OCI-LY7 (cell line): ENCODE data around the gene PSPN. TPM values are rescaled to one million over a fixed set of nuclear protein-coding genes. Genes with fewer than 3 reads are reported as not detected.
A peak's percentile ranks its signal among the peaks of the same experiment; 100 is the strongest.

Source experiments
- BruUV-seq: library from RNA; stranded (reverse); fragments of 400-500 nt; replicated peaks from 2 replicates; lab custom pipeline; 2021; lab: Mats Ljungman, UMichigan
- CTCF ChIA-PET: fragments of 300-600 bp; sonication (Branson Sonifier 250); formaldehyde crosslinking; loops from one replicate; lab custom pipeline; 2022; ENCODE audit warnings: antibody characterized with exemption; ENCODE audit not compliant: unreplicated experiment; lab: Charles Lee
- POLR2A ChIA-PET: fragments of 300-600 bp; sonication (Branson Sonifier 250); formaldehyde crosslinking; loops from one replicate; lab custom pipeline; 2022; ENCODE audit warnings: antibody characterized with exemption; lab: Charles Lee
- DNase-seq: peaks from one replicate; pipeline ENCODE4 v3.0.0-alpha.2; 2015; ENCODE audit warnings: low spot score
- H2AFZ ChIP-seq: fragments of 200-600 bp; sonication (generic), shearing (Covaris generic); 2 replicates; pipeline ENCODE4 v1.6.1; 2014; ENCODE audit warnings: mild to moderate bottlenecking, antibody characterized with exemption, low read length, moderate library complexity
- H3K27ac ChIP-seq: fragments of 200-600 bp; sonication (generic); 2 replicates; pipeline ENCODE4 v1.5.1; 2014; ENCODE audit warnings: mixed run types, low read depth, mild to moderate bottlenecking, moderate library complexity, low read length, inconsistent platforms; ENCODE audit not compliant: poor library complexity, severe bottlenecking
- H3K36me3 ChIP-seq: fragments of 200-600 bp; sonication (generic); 2 replicates; pipeline ENCODE4 v1.6.1; 2014; ENCODE audit warnings: mild to moderate bottlenecking, antibody characterized with exemption, low read length, moderate library complexity, mixed read lengths; ENCODE audit not compliant: insufficient read depth
- H3K4me1 ChIP-seq: fragments of 200-600 bp; sonication (generic); 2 replicates; pipeline ENCODE4 v1.5.1; 2014; ENCODE audit warnings: mild to moderate bottlenecking, low read length; ENCODE audit not compliant: insufficient read depth, poor library complexity, severe bottlenecking
- H3K4me2 ChIP-seq: fragments of 200-600 bp; sonication (generic); 2 replicates; pipeline ENCODE4 v1.6.1; 2014; ENCODE audit warnings: mild to moderate bottlenecking, low read length
- H3K4me3 ChIP-seq: fragments of 200-600 bp; sonication (generic); 2 replicates; pipeline ENCODE4 v1.5.1; 2014; ENCODE audit warnings: mild to moderate bottlenecking, low read depth, low read length; ENCODE audit not compliant: poor library complexity, severe bottlenecking
- H3K79me2 ChIP-seq: fragments of 200-600 bp; sonication (generic); 2 replicates; pipeline ENCODE4 v1.6.1; 2016; ENCODE audit warnings: low read depth, mild to moderate bottlenecking, low read length, moderate library complexity, mixed read lengths; ENCODE audit not compliant: insufficient read depth
- H3K9me2 ChIP-seq: fragments of 200-600 bp; sonication (generic); 2 replicates; pipeline ENCODE4 v1.6.1; 2016; ENCODE audit warnings: mild to moderate bottlenecking, low read length, mixed read lengths; ENCODE audit not compliant: insufficient read depth
- H3K9me3 ChIP-seq: fragments of 200-600 bp; sonication (generic); 2 replicates; pipeline ENCODE4 v1.6.1; 2014; ENCODE audit warnings: mild to moderate bottlenecking, mixed run types, low read length, mixed read lengths
- H4K20me1 ChIP-seq: fragments of 200-600 bp; sonication (generic); 2 replicates; pipeline ENCODE4 v1.6.1; 2014; ENCODE audit warnings: mild to moderate bottlenecking, antibody characterized with exemption, low read length, moderate library complexity, mixed read lengths; ENCODE audit not compliant: insufficient read depth
- EZH2phosphoT487 ChIP-seq: fragments of 200-600 bp; sonication (generic); IDR thresholded peaks from 2 replicates; pipeline ENCODE4 v1.6.1; 2018; ENCODE audit warnings: low read depth, borderline replicate concordance, mild to moderate bottlenecking, mixed run types, antibody characterized with exemption, low read length, moderate library complexity, mixed read lengths
- intact Hi-C: fragments of 100-400 bp; cut with micrococcal nuclease; formaldehyde crosslinking; loops from one replicate; pipeline ENCODE4 v1.10.0; 2022; ENCODE audit not compliant: unreplicated experiment
- microRNA-seq: library from miRNA; unstranded; fragments of <30 nt; microRNA quantifications from one replicate; pipeline ENCODE4 v1.2.0, GENCODE V29; 2022; ENCODE audit warnings: borderline replicate concordance
- small RNA-seq: library from RNA; depleted of rRNA; stranded (forward); fragments of <200 nt; gene quantifications from one replicate; pipeline ENCODE3, GENCODE V24; 2014
- total RNA-seq, 2 experiments: library from RNA; depleted of rRNA in 1 of 2; stranded (reverse); fragments of >200 nt in 1 of 2; shearing (Covaris generic) in 1 of 2; gene quantifications; 2 replicates each; pipeline ENCODE4 v1.2.3, GENCODE V29; 2014 to 2022
- TF ChIP-seq, protein P1 (sequence below): fragments of 200-600 bp; sonication (generic); conservative IDR thresholded peaks from 2 replicates; pipeline ENCODE4 v1.5.1; 2014; ENCODE audit warnings: mild to moderate bottlenecking, antibody characterized with exemption, low read length, moderate library complexity, mixed read lengths

Gene PSPN
- total RNA-seq, 2 experiments from 2014 or later = 1.6 to 2.1 TPM

- TF ChIP-seq EZH2phosphoT487 = no peak
- TF ChIP-seq, protein P1, sequence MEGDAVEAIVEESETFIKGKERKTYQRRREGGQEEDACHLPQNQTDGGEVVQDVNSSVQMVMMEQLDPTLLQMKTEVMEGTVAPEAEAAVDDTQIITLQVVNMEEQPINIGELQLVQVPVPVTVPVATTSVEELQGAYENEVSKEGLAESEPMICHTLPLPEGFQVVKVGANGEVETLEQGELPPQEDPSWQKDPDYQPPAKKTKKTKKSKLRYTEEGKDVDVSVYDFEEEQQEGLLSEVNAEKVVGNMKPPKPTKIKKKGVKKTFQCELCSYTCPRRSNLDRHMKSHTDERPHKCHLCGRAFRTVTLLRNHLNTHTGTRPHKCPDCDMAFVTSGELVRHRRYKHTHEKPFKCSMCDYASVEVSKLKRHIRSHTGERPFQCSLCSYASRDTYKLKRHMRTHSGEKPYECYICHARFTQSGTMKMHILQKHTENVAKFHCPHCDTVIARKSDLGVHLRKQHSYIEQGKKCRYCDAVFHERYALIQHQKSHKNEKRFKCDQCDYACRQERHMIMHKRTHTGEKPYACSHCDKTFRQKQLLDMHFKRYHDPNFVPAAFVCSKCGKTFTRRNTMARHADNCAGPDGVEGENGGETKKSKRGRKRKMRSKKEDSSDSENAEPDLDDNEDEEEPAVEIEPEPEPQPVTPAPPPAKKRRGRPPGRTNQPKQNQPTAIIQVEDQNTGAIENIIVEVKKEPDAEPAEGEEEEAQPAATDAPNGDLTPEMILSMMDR = no peak
- H3K9me3 ChIP-seq = no peaks in the 10 kb centered on the region
- no peak for DNase-seq
- H3K27ac ChIP-seq = no peak overlapping the region
- no peaks in the 10 kb centered on the region for H4K20me1 ChIP-seq
- H3K36me3 ChIP-seq = no peaks in the 10 kb centered on the region
- ChIA-PET POLR2A (interaction anchor here (0.6 to 0.7 kb wide), 2 partner anchors 332 to 543 kb away, joined by 3 to 4 read pairs; no protein-coding TSS in a partner anchor), CTCF (no interaction called here)
- no peaks in the 10 kb centered on the region for H3K4me1 ChIP-seq
- no peaks in the 10 kb centered on the region for H3K9me2 ChIP-seq
- no peak overlapping the region for H3K4me2 ChIP-seq
- intact Hi-C loops = no loop called here
- no peaks in the 10 kb centered on the region for H3K79me2 ChIP-seq
- H2AFZ ChIP-seq = no peak overlapping the region
- no peak overlapping the region for H3K4me3 ChIP-seq
- BruUV-seq = no TSS peak
Measured at GRCh38 chr19:6325614-6326013, 50.1 kb downstream of the PSPN start.

Small RNA genes within 50 kb of the gene (microRNA-seq; reads per million reads assigned to microRNA genes)
- gene MIR3940 (222 reads per million, percentile 69 among the genes with 10 or more reads in this experiment), gene MIR6790 (not detected), gene MIR6885 (5.3 reads per million)

Small RNA genes within 50 kb of the gene (small RNA-seq; reads per million reads assigned to genes)
- not detected for gene MIR6790
- not detected for gene MIR6885

Other genes starting within 250 kb of the PSPN start
- gene ACSBG2, start 240.3 kb downstream of the PSPN start, total RNA-seq (2014; rRNA removed; shearing (Covaris generic)) = not detected in 2 replicates
- not detected in 2 replicates for gene ACSBG2, start 240.3 kb downstream of the PSPN start, total RNA-seq (2022)
- 14.3 and 17.5 TPM in 2 replicates for gene MLLT1, start 96.0 kb downstream of the PSPN start, total RNA-seq (2014; rRNA removed; shearing (Covaris generic))
- gene MLLT1, start 96.0 kb downstream of the PSPN start, total RNA-seq (2022) = 55.5 and 56.0 TPM in 2 replicates
- gene ACER1, start 42.3 kb downstream of the PSPN start, total RNA-seq (2014; rRNA removed; shearing (Covaris generic)) = not detected in 2 replicates
- not detected in 2 replicates for gene ACER1, start 42.3 kb downstream of the PSPN start, total RNA-seq (2022)
- gene CLPP, start 14.4 kb downstream of the PSPN start, total RNA-seq (2014; rRNA removed; shearing (Covaris generic)) = 73.5 and 115 TPM in 2 replicates
- gene CLPP, start 14.4 kb downstream of the PSPN start, total RNA-seq (2022) = 114 and 124 TPM in 2 replicates
- 35.8 and 61.0 TPM in 2 replicates for gene ALKBH7, start 3.1 kb downstream of the PSPN start, total RNA-seq (2014; rRNA removed; shearing (Covaris generic))
- 74.2 and 75.9 TPM in 2 replicates for gene ALKBH7, start 3.1 kb downstream of the PSPN start, total RNA-seq (2022)
- 31.1 and 44.4 TPM in 2 replicates for gene GTF2F1, start 17.2 kb upstream of the PSPN start, total RNA-seq (2014; rRNA removed; shearing (Covaris generic))
- gene GTF2F1, start 17.2 kb upstream of the PSPN start, total RNA-seq (2022) = 43.2 and 47.7 TPM in 2 replicates
- gene KHSRP, start 48.9 kb upstream of the PSPN start, total RNA-seq (2014; rRNA removed; shearing (Covaris generic)) = 255 and 271 TPM in 2 replicates
- 468 and 499 TPM in 2 replicates for gene KHSRP, start 48.9 kb upstream of the PSPN start, total RNA-seq (2022)
- not detected in 2 replicates for gene SLC25A41, start 57.8 kb upstream of the PSPN start, total RNA-seq (2014; rRNA removed; shearing (Covaris generic))
- gene SLC25A41, start 57.8 kb upstream of the PSPN start, total RNA-seq (2022) = not detected in 2 replicates
- 48.4 and 50.9 TPM in 2 replicates for gene SLC25A23, start 83.9 kb upstream of the PSPN start, total RNA-seq (2014; rRNA removed; shearing (Covaris generic))
- 65.5 and 65.7 TPM in 2 replicates for gene SLC25A23, start 83.9 kb upstream of the PSPN start, total RNA-seq (2022)
- 1.2 and 1.5 TPM in 2 replicates for gene CRB3, start 88.3 kb upstream of the PSPN start, total RNA-seq (2014; rRNA removed; shearing (Covaris generic))
- gene CRB3, start 88.3 kb upstream of the PSPN start, total RNA-seq (2022) = 2.3 and 2.9 TPM in 2 replicates
- gene DENND1C, start 105.9 kb upstream of the PSPN start, total RNA-seq (2014; rRNA removed; shearing (Covaris generic)) = 40.9 and 41.8 TPM in 2 replicates
- 68.3 and 76.1 TPM in 2 replicates for gene DENND1C, start 105.9 kb upstream of the PSPN start, total RNA-seq (2022)
- 9.7 and 14.4 TPM in 2 replicates for gene TUBB4A, start 126.4 kb upstream of the PSPN start, total RNA-seq (2014; rRNA removed; shearing (Covaris generic))
- gene TUBB4A, start 126.4 kb upstream of the PSPN start, total RNA-seq (2022) = 12.6 and 16.0 TPM in 2 replicates
- gene TNFSF9, start 155.1 kb upstream of the PSPN start, total RNA-seq (2014; rRNA removed; shearing (Covaris generic)) = 18.1 and 22.3 TPM in 2 replicates
- gene TNFSF9, start 155.1 kb upstream of the PSPN start, total RNA-seq (2022) = 16.1 and 20.9 TPM in 2 replicates
- gene CD70, start 215.2 kb upstream of the PSPN start, total RNA-seq (2014; rRNA removed; shearing (Covaris generic)) = 111 and 165 TPM in 2 replicates
- gene CD70, start 215.2 kb upstream of the PSPN start, total RNA-seq (2022) = 80.5 and 88.2 TPM in 2 replicates